ENCODE measurements around the gene TUT4. TPM values are rescaled to one million over a fixed set of nuclear protein-coding genes. Genes with fewer than 3 reads are reported as not detected.

The TUT4 gene
- total and polyA plus RNA-seq, 2 of the 4 experiments (the other 2 are of a cell fraction) = 10.9 to 40.0 TPM

DNA sequence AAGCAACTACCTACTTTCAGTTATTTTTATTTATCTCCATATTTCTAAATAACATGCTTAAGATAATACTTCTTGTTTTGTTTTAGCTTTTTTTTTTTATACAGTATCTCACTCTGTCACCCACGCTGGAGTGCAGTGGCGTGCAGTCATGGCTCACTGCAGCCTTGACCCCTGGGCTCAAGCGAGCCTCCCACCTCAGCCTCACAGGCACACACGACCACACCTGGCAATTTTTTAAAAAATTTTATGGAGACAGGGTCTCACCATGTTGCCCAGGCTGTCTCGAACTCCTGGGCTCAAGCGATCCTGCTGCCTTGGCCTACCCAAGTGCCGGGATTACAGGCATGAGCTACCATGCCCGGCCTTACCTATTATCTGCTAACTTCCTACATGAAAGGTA lies 20.6 kb downstream of the TUT4 start:
- no TSS peak for BruUV-seq (replicated peaks)
- Histone ChIP-seq H2BK15ac (ENCODE audit: low read depth, low read length) (no peak overlapping the region), H3K23ac (ENCODE audit: low read depth, low read length) (no peak overlapping the region), H2BK20ac (ENCODE audit: low read depth, low read length) (no peak overlapping the region), H4K8ac (ENCODE audit: low read depth in 2 of 2, low read length in 2 of 2) (no peak overlapping the region), H3K4me3 (ENCODE audit: insufficient read depth, low read depth, low read length) (no peak overlapping the region), H3K9me3 (ENCODE audit: control insufficient read depth, insufficient read depth, low read length) (peaks cover 10% of the 10 kb centered on the region), H2AK9ac (replicated peaks; ENCODE audit: low read depth, low read length, poor library complexity) (no peak overlapping the region), H3K4ac (ENCODE audit: low read depth, low read length) (no peak overlapping the region), H3K27ac (ENCODE audit: insufficient read depth, low read length) (no peak overlapping the region), H4K5ac (ENCODE audit: low read depth, low read length) (no peak overlapping the region), H2BK120ac (ENCODE audit: low read depth, low read length) (no peak overlapping the region), H2AK5ac (ENCODE audit: low read depth, low read length) (no peak overlapping the region), H3K4me1 (ENCODE audit: control insufficient read depth, insufficient read depth, low read length) (no peaks in the 10 kb centered on the region), H2AFZ (replicated peaks; ENCODE audit: low read length, poor library complexity) (no peak overlapping the region), H3K36me3 (ENCODE audit: control insufficient read depth, insufficient read depth, low read length) (peaks cover 4% of the 10 kb centered on the region; the same call in 1 of the 2 replicates), H3K18ac (ENCODE audit: low read depth, low read length) (no peak overlapping the region), H3K14ac (replicated peaks; ENCODE audit: low read depth, low read length) (no peak overlapping the region), H3K79me1 (ENCODE audit: low read depth in 1 of 2, low read length in 2 of 2) (peaks cover 24 to 45% of the 10 kb centered on the region in 2 experiments), H3K9ac (ENCODE audit: low read depth, low read length) (no peak overlapping the region), H4K20me1 (ENCODE audit: insufficient read depth, low read length) (peaks cover 23% of the 10 kb centered on the region), H4K91ac (ENCODE audit: insufficient read depth, low read depth, low read length) (no peak overlapping the region), H2BK5ac (ENCODE audit: low read depth, low read length, poor library complexity, severe bottlenecking) (no peak overlapping the region), H3K56ac (ENCODE audit: extremely low read depth, insufficient read depth, low read length) (no peak overlapping the region), H3K4me2 (ENCODE audit: low read depth, low read length) (no peak overlapping the region), H3K9me1 (ENCODE audit: insufficient read depth, low read length) (peaks cover 13% of the 10 kb centered on the region), H3K27me3 (ENCODE audit: control insufficient read depth, insufficient read depth, low read length) (no peaks in the 10 kb centered on the region)
- CTCF ChIA-PET = no interaction called here
- in situ Hi-C loops (cut with MboI; ENCODE audit: low sequenced_read_pairs) = no loop called here
- dilution Hi-C loops (cut with HindIII; ENCODE audit: low sequenced_read_pairs, unreplicated experiment) = no loop called here
- no peak for DNase-seq
- TF ChIP-seq BHLHE40 (IDR thresholded peaks at IDR 0.05; ENCODE audit: low read depth, low read length) (no peak), NFE2L2 (IDR thresholded peaks at IDR 0.05; ENCODE audit: low read depth, low read length) (no peak), MAZ (IDR thresholded peaks at IDR 0.05; ENCODE audit: borderline replicate concordance, low read depth, low read length) (no peak), FOS (IDR thresholded peaks at IDR 0.05; ENCODE audit: low read depth, low read length) (no peak), POLR2A (IDR thresholded peaks at IDR 0.05; ENCODE audit: low read depth, low read length) (no peak), MAFK (IDR thresholded peaks at IDR 0.05; ENCODE audit: low read depth, low read length) (no peak), RAD21 (IDR thresholded peaks at IDR 0.05; ENCODE audit: low read length) (no peak), RCOR1 (IDR thresholded peaks at IDR 0.05; ENCODE audit: insufficient replicate concordance, low read length) (no peak), CHD1 (IDR thresholded peaks at IDR 0.05; ENCODE audit: low read depth, low read length) (no peak), MXI1 (IDR thresholded peaks at IDR 0.05; ENCODE audit: borderline replicate concordance, low read depth, low read length) (no peak)
- TF ChIP-seq, protein P1, sequence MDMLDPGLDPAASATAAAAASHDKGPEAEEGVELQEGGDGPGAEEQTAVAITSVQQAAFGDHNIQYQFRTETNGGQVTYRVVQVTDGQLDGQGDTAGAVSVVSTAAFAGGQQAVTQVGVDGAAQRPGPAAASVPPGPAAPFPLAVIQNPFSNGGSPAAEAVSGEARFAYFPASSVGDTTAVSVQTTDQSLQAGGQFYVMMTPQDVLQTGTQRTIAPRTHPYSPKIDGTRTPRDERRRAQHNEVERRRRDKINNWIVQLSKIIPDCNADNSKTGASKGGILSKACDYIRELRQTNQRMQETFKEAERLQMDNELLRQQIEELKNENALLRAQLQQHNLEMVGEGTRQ (IDR thresholded peaks at IDR 0.05; ENCODE audit: low read depth, low read length) = no peak
- TF ChIP-seq, protein P2, sequence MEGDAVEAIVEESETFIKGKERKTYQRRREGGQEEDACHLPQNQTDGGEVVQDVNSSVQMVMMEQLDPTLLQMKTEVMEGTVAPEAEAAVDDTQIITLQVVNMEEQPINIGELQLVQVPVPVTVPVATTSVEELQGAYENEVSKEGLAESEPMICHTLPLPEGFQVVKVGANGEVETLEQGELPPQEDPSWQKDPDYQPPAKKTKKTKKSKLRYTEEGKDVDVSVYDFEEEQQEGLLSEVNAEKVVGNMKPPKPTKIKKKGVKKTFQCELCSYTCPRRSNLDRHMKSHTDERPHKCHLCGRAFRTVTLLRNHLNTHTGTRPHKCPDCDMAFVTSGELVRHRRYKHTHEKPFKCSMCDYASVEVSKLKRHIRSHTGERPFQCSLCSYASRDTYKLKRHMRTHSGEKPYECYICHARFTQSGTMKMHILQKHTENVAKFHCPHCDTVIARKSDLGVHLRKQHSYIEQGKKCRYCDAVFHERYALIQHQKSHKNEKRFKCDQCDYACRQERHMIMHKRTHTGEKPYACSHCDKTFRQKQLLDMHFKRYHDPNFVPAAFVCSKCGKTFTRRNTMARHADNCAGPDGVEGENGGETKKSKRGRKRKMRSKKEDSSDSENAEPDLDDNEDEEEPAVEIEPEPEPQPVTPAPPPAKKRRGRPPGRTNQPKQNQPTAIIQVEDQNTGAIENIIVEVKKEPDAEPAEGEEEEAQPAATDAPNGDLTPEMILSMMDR (conservative IDR thresholded peaks at IDR 0.05; ENCODE audit: low read depth, low read length) = no peak
- TF ChIP-seq, protein P3, sequence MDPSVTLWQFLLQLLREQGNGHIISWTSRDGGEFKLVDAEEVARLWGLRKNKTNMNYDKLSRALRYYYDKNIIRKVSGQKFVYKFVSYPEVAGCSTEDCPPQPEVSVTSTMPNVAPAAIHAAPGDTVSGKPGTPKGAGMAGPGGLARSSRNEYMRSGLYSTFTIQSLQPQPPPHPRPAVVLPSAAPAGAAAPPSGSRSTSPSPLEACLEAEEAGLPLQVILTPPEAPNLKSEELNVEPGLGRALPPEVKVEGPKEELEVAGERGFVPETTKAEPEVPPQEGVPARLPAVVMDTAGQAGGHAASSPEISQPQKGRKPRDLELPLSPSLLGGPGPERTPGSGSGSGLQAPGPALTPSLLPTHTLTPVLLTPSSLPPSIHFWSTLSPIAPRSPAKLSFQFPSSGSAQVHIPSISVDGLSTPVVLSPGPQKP (IDR thresholded peaks at IDR 0.05; ENCODE audit: borderline replicate concordance, low read depth, low read length) = no peak
- POLR2A ChIA-PET (ENCODE audit: unreplicated experiment) = no interaction called here
- ATAC-seq (ENCODE audit: low read depth) = no peak
- intact Hi-C loops (cut with micrococcal nuclease) = loop anchor here (5.0 kb wide), 1 partner anchor 135 kb away; no protein-coding TSS in a partner anchor
- 98% methylated on average over 5 of the region's 8 CpGs; no CpG with 5 or more reads in 1 of the 2 experiments for WGBS, 2 experiments (ENCODE audit: extremely low coverage in 2 of 2, insufficient read length in 1 of 2)
